NCI-H128 (cell line): ENCODE measurements around the gene ELANE.
"Not testable (repeated sequence)": the region's sequence is repeated elsewhere in the genome, so short reads cannot be mapped to it uniquely, and the experiment has no call there.

Source experiments
- DNase-seq: peaks from one replicate; lab custom pipeline; 2025; ENCODE audit not compliant: unreplicated experiment; lab: John Stamatoyannopoulos, UW

The ELANE gene

GRCh38 chr19:813219-814151 is 38.6 kb upstream of the ELANE start:
- DNase-seq = no peak

- DNase-seq = no peak
These were observed 37.7 kb upstream of the ELANE start for GRCh38 chr19:814152-815078.

GRCh38 chr19:815079-815774 is 36.9 kb upstream of the ELANE start:
- DNase-seq = no peak

- no peak for DNase-seq
These were observed 36.2 kb upstream of the ELANE start for GRCh38 chr19:815775-816499.

- DNase-seq = no peak
These were observed 35.6 kb upstream of the ELANE start for GRCh38 chr19:816500-816857.

GRCh38 chr19:820212-820611 is 31.9 kb upstream of the ELANE start:
- not testable (repeated sequence) for DNase-seq

- DNase-seq = no peak
These were observed 30.8 kb upstream of the ELANE start for GRCh38 chr19:821231-821824.

- no peak for DNase-seq
These were observed 30.1 kb upstream of the ELANE start, which contains the start of gene PLPPR3 for GRCh38 chr19:821825-822503. TSS of gene PLPPR3 (minus strand) at chr19:821955. CDS start at chr19:821559, 396 bp downstream.

GRCh38 chr19:823565-824121 is 28.5 kb upstream of the ELANE start:
- DNase-seq = no peak

GRCh38 chr19:824885-825284 is 27.2 kb upstream of the ELANE start:
- no peak for DNase-seq

- DNase-seq = no peak
These were observed 26.0 kb upstream of the ELANE start for GRCh38 chr19:825897-826644.

- no peak for DNase-seq
These were observed 24.8 kb upstream of the ELANE start for GRCh38 chr19:827314-827709.

GRCh38 chr19:827710-828321 is 24.3 kb upstream of the ELANE start, which contains the start of gene AZU1:
TSS of gene AZU1 (plus strand) at chr19:827837. CDS start at chr19:827847, 10 bp downstream.
- DNase-seq = no peak

- no peak for DNase-seq
These were observed 22.9 kb upstream of the ELANE start for GRCh38 chr19:829129-829758.

GRCh38 chr19:831407-832369 is 20.4 kb upstream of the ELANE start:
- DNase-seq = no peak

GRCh38 chr19:834216-834615 is 17.9 kb upstream of the ELANE start:
- DNase-seq = no peak
